ENCODE results near the gene SH3YL1.

Gene SH3YL1

DNA sequence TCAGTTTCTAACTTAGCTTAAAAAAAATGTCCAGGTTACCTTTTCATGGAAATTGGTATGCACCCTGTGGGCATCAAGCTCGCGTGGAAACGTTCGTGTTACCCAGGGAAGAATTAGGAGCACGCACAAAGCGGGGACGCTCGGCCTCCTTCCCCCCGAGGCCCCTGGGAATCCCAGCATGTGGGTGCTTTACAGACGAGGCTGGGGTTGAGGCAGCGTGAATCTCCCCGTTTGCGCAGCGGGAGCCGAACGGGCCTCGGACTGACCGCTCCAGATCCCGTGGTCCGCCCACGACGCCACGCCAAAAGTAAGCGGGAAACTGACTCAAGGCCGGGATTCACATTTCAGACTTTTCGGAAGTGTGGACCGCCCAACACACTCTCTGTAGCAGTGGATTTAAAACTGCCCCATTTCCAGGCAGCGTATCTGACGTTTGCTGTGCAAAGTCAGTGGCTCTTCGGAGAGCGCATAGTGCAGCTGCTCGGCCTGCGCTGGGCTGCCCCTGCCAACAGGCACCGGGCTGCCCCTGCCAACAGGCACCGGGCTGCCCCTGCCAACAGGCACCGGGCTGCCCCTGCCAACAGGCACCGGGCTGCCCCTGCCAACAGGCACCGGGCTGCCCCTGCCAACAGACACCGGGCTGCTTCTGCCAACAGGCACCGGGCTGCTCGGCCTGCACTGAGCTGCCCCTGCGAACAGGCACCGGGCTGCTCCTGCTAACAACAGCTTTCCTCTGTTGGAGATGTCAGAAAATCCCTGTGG, 49.7 kb downstream of the SH3YL1 start:
- TF ChIP-seq ZFX (IDR thresholded peaks at IDR 0.05): no peak
- TF ChIP-seq, protein P1, sequence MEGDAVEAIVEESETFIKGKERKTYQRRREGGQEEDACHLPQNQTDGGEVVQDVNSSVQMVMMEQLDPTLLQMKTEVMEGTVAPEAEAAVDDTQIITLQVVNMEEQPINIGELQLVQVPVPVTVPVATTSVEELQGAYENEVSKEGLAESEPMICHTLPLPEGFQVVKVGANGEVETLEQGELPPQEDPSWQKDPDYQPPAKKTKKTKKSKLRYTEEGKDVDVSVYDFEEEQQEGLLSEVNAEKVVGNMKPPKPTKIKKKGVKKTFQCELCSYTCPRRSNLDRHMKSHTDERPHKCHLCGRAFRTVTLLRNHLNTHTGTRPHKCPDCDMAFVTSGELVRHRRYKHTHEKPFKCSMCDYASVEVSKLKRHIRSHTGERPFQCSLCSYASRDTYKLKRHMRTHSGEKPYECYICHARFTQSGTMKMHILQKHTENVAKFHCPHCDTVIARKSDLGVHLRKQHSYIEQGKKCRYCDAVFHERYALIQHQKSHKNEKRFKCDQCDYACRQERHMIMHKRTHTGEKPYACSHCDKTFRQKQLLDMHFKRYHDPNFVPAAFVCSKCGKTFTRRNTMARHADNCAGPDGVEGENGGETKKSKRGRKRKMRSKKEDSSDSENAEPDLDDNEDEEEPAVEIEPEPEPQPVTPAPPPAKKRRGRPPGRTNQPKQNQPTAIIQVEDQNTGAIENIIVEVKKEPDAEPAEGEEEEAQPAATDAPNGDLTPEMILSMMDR (conservative IDR thresholded peaks at IDR 0.05): no peak
- no peak overlapping the region for H3K27ac ChIP-seq

DNA sequence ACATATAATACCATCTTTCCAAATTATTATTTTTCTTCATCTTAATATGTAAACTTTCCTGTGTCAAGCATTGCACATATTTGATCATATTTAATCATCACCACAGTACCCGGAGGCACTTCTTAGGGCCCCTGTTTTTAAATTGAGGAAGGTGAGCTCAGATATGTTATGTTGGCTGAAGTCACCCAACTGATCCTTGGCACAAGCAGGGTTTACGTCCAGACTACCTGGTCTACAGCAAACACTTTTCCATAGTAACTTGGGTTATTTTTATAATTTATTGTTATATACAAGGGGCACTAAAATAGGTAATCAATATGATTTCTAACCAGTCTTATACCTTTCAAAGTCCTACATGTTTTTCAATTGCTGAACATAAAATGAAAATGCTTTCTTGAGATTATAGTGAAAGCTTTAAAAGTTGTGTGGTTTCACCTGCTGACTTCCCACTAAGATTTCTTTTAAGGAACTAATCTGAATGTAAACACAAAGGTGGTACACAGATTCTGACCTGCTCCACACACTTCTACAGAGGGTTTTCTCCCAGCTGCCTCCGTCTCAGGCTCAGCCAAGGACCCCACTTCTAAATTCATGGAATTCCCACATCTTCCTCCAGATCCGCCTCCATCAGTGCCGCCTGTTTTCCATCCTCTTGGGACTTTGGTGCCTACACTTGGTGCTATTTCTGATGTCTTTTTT, 52.2 kb downstream of the SH3YL1 start:
- TF ChIP-seq, protein P1 (conservative IDR thresholded peaks at IDR 0.05): no peak
- no peak for TF ChIP-seq ZFX (IDR thresholded peaks at IDR 0.05)
- no peak overlapping the region for H3K27ac ChIP-seq

- no peak overlapping the region for H3K27ac ChIP-seq
- TF ChIP-seq, protein P1 (conservative IDR thresholded peaks at IDR 0.05): no peak
- no peak for TF ChIP-seq ZFX (IDR thresholded peaks at IDR 0.05)
Measured at GRCh38 chr2:210660-211059, 53.2 kb downstream of the SH3YL1 start.

DNA sequence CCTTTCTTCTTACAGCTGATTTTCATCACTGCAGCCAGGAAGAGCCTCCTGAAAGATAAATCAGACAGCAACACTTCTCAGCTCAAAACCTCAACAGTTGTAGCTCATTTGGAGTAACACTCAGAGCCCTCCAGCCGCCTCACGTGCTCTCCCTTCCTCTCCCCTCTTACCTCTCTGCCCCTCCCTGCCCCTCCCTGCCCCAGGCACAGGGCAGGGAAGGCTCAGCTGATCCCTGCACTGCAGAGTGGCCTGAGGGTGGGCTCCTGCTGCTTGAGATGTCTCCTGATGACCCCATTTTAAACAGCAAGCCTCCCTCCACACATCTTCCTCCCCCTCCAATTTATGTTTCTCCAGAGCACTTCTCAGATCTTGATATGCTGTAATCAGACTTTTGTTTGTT, 54.4 kb downstream of the SH3YL1 start:
- H3K27ac ChIP-seq: no peak overlapping the region
- TF ChIP-seq, protein P1 (conservative IDR thresholded peaks at IDR 0.05): no peak
- TF ChIP-seq ZFX (IDR thresholded peaks at IDR 0.05): no peak

DNA sequence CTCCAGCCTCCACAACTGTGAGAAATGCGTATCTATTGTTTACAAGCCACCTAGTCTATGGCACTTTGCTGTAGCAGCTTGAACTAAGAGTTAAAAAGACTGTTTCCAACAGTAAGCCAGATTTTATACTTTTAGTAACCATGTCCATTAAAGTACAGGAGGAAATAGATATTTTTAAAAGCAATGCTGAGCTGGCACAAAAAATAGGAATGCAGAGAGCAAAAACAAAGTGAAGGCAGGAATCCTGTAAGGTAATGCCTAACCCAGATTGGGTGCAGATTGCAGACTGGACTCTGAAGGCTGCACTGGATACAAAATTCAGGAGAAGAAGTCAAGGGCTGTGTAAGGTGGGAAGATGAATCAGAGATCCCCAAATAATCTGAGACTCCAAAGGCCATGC, 55.5 kb downstream of the SH3YL1 start:
- no peak overlapping the region for H3K27ac ChIP-seq
- TF ChIP-seq, protein P1 (conservative IDR thresholded peaks at IDR 0.05): no peak
- TF ChIP-seq ZFX (IDR thresholded peaks at IDR 0.05): no peak

DNA sequence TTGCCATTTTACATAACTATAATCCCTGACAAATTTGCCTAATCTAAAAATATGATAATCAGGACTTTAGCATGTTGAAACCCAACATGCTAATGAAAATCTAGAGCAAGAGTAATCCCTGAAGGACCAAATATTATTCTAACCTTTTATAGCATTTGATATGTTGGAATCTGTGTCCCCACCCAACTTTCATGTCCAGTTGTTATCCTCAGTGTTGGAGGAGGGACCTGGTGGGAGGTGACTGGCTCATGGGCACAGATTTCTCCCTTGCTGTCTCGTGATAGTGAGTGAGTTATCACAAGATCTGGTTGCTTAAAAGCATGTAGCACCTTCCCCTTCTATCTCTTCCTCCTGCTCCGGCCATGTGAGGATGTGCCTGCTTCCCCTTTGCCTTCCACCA, 59.8 kb downstream of the SH3YL1 start:
- no peak overlapping the region for H3K27ac ChIP-seq
- TF ChIP-seq, protein P1 (conservative IDR thresholded peaks at IDR 0.05): no peak
- no peak for TF ChIP-seq ZFX (IDR thresholded peaks at IDR 0.05)

DNA sequence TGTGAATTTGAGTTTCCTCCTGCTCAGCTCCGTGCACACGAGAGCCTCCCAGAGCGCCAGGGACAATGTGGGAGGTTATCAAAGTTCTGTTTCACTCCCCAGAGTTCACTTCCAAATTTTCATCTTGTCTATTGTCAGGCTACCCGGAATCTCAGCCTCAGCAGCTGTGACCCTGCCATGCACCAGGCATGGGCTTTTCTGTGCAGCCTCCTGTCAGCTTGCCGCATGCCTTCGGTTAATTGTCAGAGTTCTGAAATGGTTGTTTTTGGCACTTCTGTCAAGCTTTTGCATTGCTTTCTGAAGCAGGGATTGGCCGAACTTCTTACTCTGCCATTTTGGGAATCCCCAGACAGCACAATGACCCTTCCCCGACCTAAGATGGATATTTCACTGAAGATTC, 60.4 kb downstream of the SH3YL1 start:
- no peak overlapping the region for H3K27ac ChIP-seq
- TF ChIP-seq, protein P1 (conservative IDR thresholded peaks at IDR 0.05): no peak
- TF ChIP-seq ZFX (IDR thresholded peaks at IDR 0.05): no peak

All from C4-2B (cell line).